A673 (cell line): ENCODE data around the gene UBXN11.

Experiments used
- CTCF ChIP-seq: fragments of 300-800, 200-600 bp; sonication (generic); conservative IDR thresholded peaks from 2 replicates; pipeline ENCODE4 v1.5.1; 2017; ENCODE audit warnings: low read depth, mild to moderate bottlenecking, antibody characterized with exemption, low read length, moderate library complexity, mixed read lengths
- EZH2 ChIP-seq: fragments of 200-600 bp; sonication (generic); IDR thresholded peaks from 2 replicates; pipeline ENCODE4 v1.6.1; 2017; ENCODE audit warnings: borderline replicate concordance, low read depth, mild to moderate bottlenecking, mixed read lengths, antibody characterized with exemption, low read length; ENCODE audit not compliant: poor library complexity, severe bottlenecking

- TF ChIP-seq CTCF = no peak
- TF ChIP-seq EZH2 = no peak
Observed at GRCh38 chr1:26287811-26288210, 18.6 kb downstream of the UBXN11 start.
